Activated naive CD4-positive, alpha-beta T cell treated with anti-CD3 and anti-CD28 coated beads, Interleukin-2, amount 10 ng/mL, durations not matched to agents 7 days and 5 days (primary cell): ENCODE measurements around the gene CCDC102A.

ENCODE experiments used
- CTCF ChIA-PET: fragments of 350-600 bp; sonication (Branson Sonifier 250); formaldehyde crosslinking; loops from one replicate; lab custom pipeline; 2021; ENCODE audit warnings: antibody characterized with exemption; lab: Charles Lee
- DNase-seq: peaks from one replicate; pipeline ENCODE4 v3.0.0-alpha.2; 2020
- H3K27ac Mint-ChIP-seq: one replicate; pipeline ENCODE4 v1.8.0; 2021; ENCODE audit warnings: mild to moderate bottlenecking, moderate library complexity, mixed read lengths
- H3K27me3 Mint-ChIP-seq: one replicate; pipeline ENCODE4 v1.8.0; 2021; ENCODE audit warnings: mild to moderate bottlenecking, mixed read lengths
- H3K36me3 Mint-ChIP-seq: one replicate; pipeline ENCODE4 v1.8.0; 2021; ENCODE audit warnings: mixed read lengths
- H3K4me1 Mint-ChIP-seq: one replicate; pipeline ENCODE4 v1.8.0; 2021; ENCODE audit warnings: mixed read lengths
- H3K4me3 Mint-ChIP-seq: one replicate; pipeline ENCODE4 v1.8.0; 2021; ENCODE audit warnings: mild to moderate bottlenecking, moderate library complexity, mixed read lengths
- H3K9me3 Mint-ChIP-seq: one replicate; pipeline ENCODE4 v1.8.0; 2021; ENCODE audit warnings: mixed read lengths

Gene CCDC102A

DNA sequence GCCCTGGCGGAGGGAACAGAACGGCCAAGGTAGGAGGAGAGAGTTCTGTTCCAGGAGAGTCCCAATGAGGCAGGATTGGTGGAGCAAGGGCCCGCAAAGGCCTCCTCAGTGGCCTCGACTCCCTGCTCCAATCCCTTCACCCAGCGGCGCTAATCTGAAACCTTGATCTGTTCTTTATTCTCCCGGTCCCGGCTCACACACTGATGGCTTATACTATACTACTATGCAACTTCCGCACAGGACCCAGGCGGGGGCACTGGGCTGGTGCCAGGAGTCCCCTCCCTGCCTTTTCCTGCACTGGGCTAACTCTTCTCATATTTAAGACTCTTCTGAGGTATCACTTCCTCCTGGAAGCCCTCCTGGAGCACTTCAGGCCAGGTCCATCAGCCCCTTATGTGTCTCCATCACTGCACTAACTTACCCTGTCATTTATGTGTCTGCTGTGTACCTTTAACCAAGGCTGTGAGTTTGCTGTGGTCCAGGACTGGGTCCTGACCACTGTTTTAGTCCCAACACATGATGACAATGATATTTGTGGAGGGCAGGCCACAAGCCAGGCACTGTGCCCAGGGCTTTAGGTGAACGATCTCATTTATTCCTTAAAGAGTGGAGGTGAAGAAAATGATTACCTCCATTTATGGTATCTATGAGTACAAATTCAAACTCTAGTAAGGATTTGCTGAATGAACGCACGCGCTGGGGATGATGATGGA, 6.8 kb downstream of the CCDC102A start:
- peaks cover 8% of the 10 kb centered on the region for H3K36me3 Mint-ChIP-seq

DNA sequence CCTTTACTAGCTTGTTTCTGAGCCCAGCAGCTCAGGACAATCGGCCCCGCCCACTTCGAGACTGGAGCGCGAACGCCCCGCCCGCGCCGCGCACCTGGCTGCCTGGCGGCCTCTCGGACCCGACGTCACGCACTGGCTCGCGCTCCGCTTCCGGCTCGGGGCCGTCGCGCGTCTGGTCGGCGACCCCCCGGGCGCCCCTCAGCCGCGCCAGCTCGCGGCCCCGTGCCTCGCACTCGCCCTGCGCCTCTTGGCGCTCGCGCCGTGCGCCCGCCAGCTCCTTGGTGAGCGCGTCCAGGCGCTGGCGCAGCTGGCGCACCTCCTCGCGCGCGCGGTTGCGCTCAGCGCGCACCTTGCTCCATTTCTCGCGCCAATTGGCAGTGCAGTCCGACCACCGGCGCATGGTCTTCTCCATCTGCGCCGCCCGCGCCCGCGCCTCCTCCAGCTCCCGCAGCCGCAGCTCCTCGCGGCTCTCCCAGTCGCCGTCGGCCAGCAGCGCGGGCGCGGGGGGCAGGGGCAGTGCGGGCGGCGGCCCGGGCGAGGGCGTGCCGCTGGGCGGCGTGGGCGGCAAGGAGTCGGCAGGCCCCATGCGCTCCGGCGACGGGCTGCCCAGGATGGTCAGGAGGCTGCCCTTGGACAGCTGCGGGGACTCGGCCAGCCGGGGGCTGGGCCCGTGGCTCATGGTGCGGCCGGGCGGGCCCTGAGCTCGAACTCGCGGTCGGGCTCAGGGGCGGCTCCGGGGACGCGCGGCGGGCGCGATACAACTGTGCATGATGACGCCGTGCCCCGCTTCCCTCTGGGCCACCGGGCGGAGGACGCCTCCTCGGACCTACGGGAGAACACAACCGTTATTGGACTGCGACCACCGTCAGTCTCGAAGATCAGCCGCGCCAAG, 7.6 kb downstream of the CCDC102A start:
- DNase-seq = no peak
- Mint-ChIP-seq H3K4me3 (peak overlapping the region; percentile 58), H3K9me3 (no peaks in the 10 kb centered on the region), H3K27ac (peak overlapping the region; percentile 95), H3K4me1 (peaks cover 50% of the 10 kb centered on the region), H3K27me3 (no peaks in the 10 kb centered on the region), H3K36me3 (peaks cover 8% of the 10 kb centered on the region)
- CTCF ChIA-PET = interaction anchor here (1.1 to 1.6 kb wide), 3 partner anchors 9 to 108 kb away, joined by 4 to 8 read pairs (median 6); no protein-coding TSS in a partner anchor

More for the DNA sequence above, 6.8 kb downstream of the CCDC102A start:
- Mint-ChIP-seq H3K27me3 (no peaks in the 10 kb centered on the region), H3K27ac (peak overlapping the region; percentile 95), H3K9me3 (no peaks in the 10 kb centered on the region), H3K4me1 (peaks cover 58% of the 10 kb centered on the region), H3K4me3 (peak overlapping the region; percentile 58)
- DNase-seq = no peak
- CTCF ChIA-PET = interaction anchor here (1.6 to 3.0 kb wide), 2 partner anchors 10 to 109 kb away, joined by 4 to 19 read pairs; no protein-coding TSS in a partner anchor

DNA sequence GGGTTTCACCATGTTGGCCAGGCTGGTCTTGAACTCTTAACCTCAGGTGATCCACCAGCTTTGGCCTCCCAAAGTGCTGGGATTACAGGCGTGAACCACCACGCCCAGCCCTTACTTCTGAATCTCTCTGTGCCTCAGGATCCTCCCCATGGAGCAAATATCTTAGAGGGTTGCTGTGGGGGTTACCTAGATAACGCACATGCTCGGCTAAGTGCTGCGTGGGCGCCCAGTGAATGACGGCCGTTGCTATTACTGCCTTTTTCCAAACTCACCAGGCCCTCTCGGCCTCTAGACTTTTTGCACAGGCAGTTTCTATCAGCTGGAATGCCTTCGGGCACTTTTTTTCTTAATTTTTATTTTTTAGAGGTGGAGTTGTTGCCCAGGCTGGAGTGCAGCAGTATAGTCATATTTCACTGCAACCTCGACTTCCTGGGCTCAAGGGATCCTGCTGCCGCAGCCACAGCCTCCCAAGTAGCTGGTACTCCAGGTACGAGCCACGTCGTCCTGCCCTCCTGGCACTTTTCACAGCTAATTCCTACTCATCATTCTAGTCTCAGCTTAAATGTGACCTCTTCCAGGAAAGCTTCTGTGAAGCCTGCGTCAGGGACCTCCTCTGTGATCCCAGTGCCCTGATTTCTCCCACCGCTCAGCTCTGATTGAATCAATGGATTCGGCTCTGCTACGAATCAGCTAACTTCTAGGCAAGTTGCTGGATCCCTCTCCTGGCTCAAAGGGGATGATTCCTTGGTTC, 8.6 kb downstream of the CCDC102A start:
- no peaks in the 10 kb centered on the region for H3K9me3 Mint-ChIP-seq
- peaks cover 8% of the 10 kb centered on the region for H3K36me3 Mint-ChIP-seq
- DNase-seq = no peak
- peak overlapping the region; percentile 56 for H3K27ac Mint-ChIP-seq
- H3K27me3 Mint-ChIP-seq = no peaks in the 10 kb centered on the region
- H3K4me3 Mint-ChIP-seq = no peak overlapping the region
- CTCF ChIA-PET = interaction anchor here (0.9 to 1.6 kb wide), 5 partner anchors 7 to 122 kb away, joined by 3 to 8 read pairs (median 6); no protein-coding TSS in a partner anchor
- peaks cover 46% of the 10 kb centered on the region for H3K4me1 Mint-ChIP-seq

DNA sequence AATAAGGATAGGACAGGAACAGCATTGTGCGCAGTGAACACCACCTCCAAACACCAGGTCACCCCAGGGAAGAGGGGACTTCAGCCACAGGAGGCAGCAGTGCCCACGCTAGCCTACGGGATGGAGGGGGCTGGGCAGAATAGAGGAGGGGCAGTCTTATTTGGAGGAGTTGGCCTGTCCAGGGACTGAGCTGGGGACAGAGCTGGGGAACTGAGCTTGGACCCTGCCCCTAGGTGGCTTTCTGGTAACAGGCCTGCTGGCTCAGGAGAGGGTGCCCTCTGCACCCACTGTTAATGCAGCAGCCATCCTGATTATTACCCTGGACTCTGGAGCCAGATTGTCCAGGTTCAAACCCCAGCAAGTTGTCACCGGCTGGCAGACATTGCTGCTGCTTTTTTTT, 9.3 kb downstream of the CCDC102A start:
- no peak for DNase-seq
- H3K4me1 Mint-ChIP-seq = peaks cover 40% of the 10 kb centered on the region
- H3K27ac Mint-ChIP-seq = no peak overlapping the region
- no peak overlapping the region for H3K4me3 Mint-ChIP-seq
- H3K36me3 Mint-ChIP-seq = peaks cover 8% of the 10 kb centered on the region
- H3K9me3 Mint-ChIP-seq = no peaks in the 10 kb centered on the region
- no peaks in the 10 kb centered on the region for H3K27me3 Mint-ChIP-seq
- CTCF ChIA-PET = interaction anchor here (0.5 to 1.6 kb wide), 4 partner anchors 8 to 123 kb away, joined by 3 to 7 read pairs (median 4); no protein-coding TSS in a partner anchor

DNA sequence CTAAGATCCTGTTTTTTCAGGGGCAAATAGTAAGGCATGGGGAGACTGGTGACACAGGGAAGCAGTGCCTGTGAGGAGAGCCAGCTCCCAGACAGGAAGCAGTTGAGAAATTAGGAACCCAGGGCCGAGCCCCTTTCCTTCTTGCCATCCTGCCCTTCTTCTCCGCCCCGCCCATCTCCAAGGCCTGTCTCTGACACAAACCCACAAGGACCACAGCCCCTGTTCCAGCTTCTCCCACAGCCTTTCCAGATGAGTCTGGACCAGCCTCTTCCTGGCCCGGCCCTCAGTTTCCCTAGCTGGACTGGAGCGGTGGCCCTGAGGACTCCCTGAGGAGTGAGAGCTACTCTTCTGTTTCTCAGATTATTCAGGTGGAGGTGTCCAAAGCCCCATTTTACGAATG, 9.9 kb downstream of the CCDC102A start:
- CTCF ChIA-PET = interaction anchor here (0.5 to 1.6 kb wide), 5 partner anchors 9 to 225 kb away, joined by 3 to 7 read pairs (median 3); no protein-coding TSS in a partner anchor

DNA sequence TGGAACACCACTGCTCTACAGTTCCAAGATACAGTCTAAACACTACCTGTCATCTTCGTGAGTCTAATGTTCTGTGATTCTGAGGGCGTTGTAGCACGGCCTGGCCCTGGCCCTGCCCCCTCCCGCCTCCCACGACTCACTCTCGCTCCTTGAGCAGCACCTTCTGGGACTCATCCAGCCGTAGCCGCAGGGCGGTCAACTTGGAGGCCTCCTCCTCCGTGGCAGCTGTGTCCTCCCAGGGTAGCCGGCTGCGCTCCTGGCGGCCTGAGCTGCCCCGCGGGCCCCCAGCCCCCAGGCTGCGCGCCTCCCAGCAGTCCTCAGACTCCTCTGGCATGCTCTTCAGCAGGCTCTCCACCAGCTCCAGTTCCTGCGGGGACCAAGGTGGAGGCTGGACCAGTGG, 10.6 kb downstream of the CCDC102A start:
- no peak for DNase-seq
- Mint-ChIP-seq H3K4me3 (no peak overlapping the region), H3K36me3 (peaks cover 8% of the 10 kb centered on the region), H3K27ac (no peak overlapping the region), H3K4me1 (peaks cover 28% of the 10 kb centered on the region), H3K27me3 (no peaks in the 10 kb centered on the region), H3K9me3 (no peaks in the 10 kb centered on the region)
- CTCF ChIA-PET = interaction anchor here (1.0 to 4.2 kb wide), 4 partner anchors 9 to 224 kb away, joined by 3 to 25 read pairs (median 6); no protein-coding TSS in a partner anchor

More for the DNA sequence above, 9.9 kb downstream of the CCDC102A start:
- Mint-ChIP-seq H3K9me3 (no peaks in the 10 kb centered on the region), H3K27ac (no peak overlapping the region), H3K27me3 (no peaks in the 10 kb centered on the region), H3K4me1 (peaks cover 35% of the 10 kb centered on the region), H3K4me3 (no peak overlapping the region), H3K36me3 (peaks cover 8% of the 10 kb centered on the region)
- DNase-seq = no peak

DNA sequence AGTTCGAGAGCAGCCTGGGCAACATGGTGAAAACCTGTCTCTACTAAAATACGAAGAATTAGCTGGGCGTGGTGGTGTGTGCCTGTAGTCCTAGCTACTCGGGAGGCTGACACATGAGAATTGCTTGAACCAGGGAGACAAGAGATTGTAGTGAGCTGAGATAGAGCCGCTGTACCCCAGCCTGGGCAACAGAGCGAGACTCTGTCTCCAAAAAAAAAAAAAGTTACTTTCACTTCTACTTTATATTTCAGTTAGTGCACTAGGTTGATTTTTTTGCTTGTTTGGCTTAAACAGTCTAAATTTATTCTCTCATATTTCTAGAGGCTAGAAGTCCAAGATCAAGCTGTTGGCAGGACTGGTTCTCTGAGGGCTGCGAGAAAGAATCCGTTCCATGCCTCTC, 13.4 kb downstream of the CCDC102A start:
- no peak for DNase-seq
- Mint-ChIP-seq H3K4me1 (peaks cover 8% of the 10 kb centered on the region), H3K36me3 (peaks cover 4% of the 10 kb centered on the region), H3K9me3 (no peaks in the 10 kb centered on the region), H3K27me3 (no peaks in the 10 kb centered on the region), H3K27ac (no peak overlapping the region), H3K4me3 (no peak overlapping the region)
- CTCF ChIA-PET = interaction anchor here (0.9 to 4.2 kb wide), 7 partner anchors 9 to 105 kb away, joined by 3 to 25 read pairs (median 4); no protein-coding TSS in a partner anchor

DNA sequence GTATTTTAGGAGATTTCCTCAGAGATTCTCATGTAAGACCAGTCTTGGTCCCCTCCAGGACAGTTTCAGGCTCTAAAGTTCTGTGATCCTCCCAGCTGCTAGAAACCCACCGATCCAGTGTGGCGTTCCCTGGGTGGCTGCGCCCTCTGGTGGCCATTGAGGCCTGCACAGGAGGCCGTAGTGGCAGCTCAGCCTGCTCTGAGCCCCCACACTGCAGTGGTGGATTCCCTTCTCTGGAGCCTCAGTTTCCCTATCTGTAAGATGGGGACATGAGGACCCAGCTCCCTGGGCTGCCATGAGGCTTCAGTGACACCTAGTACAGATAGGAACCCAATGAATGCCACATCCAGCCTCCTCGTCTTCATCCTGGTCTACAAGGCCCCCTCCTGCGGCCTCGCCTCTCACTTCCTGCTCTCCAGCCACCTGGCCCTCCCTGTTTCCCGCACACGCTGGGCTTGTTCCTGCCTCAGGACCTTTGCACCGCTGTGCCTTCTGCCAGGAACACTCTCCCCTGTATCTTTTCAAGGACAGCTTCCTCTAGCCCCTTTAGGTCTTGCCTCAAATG, 16.5 kb downstream of the CCDC102A start:
- Mint-ChIP-seq H3K27me3 (no peaks in the 10 kb centered on the region), H3K4me1 (peaks cover 7% of the 10 kb centered on the region), H3K36me3 (peaks cover 3% of the 10 kb centered on the region), H3K4me3 (no peak overlapping the region), H3K9me3 (no peaks in the 10 kb centered on the region), H3K27ac (no peak overlapping the region)
- peak; percentile 86 for DNase-seq
- CTCF ChIA-PET = interaction anchor here (0.6 to 5.3 kb wide), 30 partner anchors 8 to 343 kb away, joined by 3 to 94 read pairs (median 8); partner anchors contain the start of genes ADGRG5, CCDC102A, CIAPIN1 and COQ9

DNA sequence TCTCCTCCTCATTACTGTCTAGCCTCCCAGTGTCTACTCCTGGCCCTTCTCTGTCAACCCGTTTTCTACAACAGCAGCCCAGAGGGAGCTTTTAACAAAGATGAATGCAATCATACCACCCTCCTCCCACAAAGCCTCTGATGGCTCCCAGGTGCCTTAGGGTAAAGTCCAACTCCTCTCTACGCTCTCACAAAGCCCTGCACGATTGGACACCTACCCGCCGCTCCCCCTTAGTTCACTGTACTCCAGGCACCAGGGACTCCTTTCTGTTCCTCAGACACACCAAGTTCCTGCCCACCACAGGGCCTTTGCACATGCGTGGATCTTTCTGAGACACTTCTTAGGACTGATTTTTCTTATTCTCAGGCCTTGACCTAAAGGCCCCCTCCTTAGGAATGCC, 17.4 kb downstream of the CCDC102A start:
- H3K4me1 Mint-ChIP-seq = peaks cover 7% of the 10 kb centered on the region
- H3K4me3 Mint-ChIP-seq = no peak overlapping the region
- no peak for DNase-seq
- H3K9me3 Mint-ChIP-seq = no peaks in the 10 kb centered on the region
- CTCF ChIA-PET = interaction anchor here (1.4 to 5.3 kb wide), 16 partner anchors 11 to 218 kb away, joined by 3 to 94 read pairs (median 14); partner anchors contain the start of genes ADGRG5, DOK4 and POLR2C
- no peaks in the 10 kb centered on the region for H3K27me3 Mint-ChIP-seq
- H3K27ac Mint-ChIP-seq = no peak overlapping the region
- H3K36me3 Mint-ChIP-seq = peaks cover 3% of the 10 kb centered on the region

DNA sequence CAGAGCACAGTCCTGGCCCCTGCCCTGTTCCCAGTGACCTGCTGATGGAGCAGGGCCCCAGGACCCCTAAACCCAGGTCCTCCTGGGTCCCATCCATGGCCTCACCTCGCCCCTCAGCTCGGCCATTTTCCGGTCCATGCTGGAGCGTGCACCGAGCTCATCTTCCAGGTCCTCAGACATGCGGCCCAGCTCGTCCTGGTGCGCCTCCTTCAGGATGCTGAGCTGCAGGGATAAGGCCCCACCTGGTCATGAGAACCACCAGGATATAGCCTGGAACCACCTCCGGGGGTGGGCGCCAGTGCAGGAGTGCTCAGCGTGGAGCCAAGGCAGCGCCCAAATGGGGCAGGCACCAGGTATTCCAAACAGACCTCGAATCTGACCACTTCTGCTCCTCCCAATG, 17.9 kb downstream of the CCDC102A start:
- peaks cover 7% of the 10 kb centered on the region for H3K4me1 Mint-ChIP-seq
- DNase-seq = no peak
- CTCF ChIA-PET = interaction anchor here (1.4 to 5.3 kb wide), 15 partner anchors 10 to 218 kb away, joined by 3 to 94 read pairs (median 14); partner anchors contain the start of genes ADGRG5, DOK4 and POLR2C
- no peak overlapping the region for H3K27ac Mint-ChIP-seq
- H3K4me3 Mint-ChIP-seq = no peak overlapping the region
- no peaks in the 10 kb centered on the region for H3K27me3 Mint-ChIP-seq
- H3K36me3 Mint-ChIP-seq = peaks cover 3% of the 10 kb centered on the region
- no peaks in the 10 kb centered on the region for H3K9me3 Mint-ChIP-seq

DNA sequence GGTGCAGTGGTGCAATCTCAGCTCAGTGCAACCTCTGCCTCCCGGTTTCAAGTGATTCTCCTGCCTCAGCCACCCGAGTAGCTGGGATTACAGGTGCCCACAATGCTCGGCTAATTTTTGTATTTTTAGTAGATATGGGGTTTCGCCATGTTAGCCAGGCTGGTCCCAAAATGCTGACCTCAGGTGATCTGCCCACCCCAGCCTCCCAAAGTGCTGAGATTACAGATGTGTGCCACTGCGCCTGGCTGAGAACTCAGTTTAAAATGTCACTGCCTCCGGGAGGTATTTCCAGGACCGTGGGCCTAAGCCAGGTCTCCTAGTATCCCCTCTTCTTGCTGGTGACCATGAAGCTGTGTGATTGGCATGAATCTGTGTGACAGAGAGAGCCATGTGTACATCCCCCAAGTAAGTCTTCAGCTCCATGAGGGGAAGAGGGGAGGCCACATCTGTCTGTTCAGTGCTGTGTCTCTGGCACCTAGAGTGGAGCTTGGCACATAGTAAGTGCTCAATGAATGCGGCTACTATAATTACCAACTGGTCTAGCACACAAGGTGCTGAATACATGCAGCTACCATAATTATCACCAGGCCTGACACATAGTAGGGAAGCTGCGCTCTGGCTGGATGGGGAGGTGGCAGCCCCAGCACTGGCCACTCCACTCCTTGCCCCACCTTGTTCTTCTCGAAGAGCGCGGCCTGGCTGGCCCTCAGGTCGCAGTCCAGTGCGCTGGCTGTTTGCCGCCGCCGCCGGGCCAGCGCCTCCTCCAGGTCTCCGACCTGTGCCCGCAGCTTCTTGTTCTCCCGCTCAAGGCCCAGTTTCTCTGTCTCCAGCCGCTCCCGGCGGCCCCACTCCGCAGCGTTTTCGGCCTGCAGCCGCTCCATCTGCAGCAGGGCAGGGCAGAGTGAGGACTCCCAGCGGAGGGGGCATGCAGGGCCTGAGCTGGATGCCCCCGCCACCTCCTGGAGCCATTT, 18.7 kb downstream of the CCDC102A start:
- Mint-ChIP-seq H3K9me3 (no peaks in the 10 kb centered on the region), H3K27ac (no peak overlapping the region)

DNA sequence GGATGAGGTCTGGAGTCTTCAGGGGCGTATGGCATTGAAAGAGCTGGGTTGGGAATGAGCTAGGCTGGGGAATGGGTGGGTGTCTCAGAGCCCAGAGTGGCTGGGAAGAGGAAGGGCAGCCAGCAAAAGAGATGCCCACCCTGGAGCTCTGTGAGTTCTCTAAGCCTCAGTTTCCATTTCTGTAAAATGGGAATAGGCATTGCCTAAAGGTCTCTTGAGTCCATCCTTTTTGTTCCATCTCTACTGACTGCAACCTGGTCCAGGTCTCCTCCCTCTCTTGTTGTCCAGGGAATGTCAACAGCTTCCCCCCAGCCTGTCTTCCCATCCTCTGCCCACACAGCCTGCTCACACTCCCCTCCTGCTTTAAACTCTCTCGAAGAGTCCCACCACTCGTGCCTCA, 19.6 kb downstream of the CCDC102A start:
- CTCF ChIA-PET = interaction anchor here (1.4 to 5.3 kb wide), 7 partner anchors 9 to 98 kb away, joined by 5 to 94 read pairs (median 18); partner anchors contain the start of genes DOK4 and POLR2C
- H3K4me1 Mint-ChIP-seq = no peaks in the 10 kb centered on the region
- peaks cover 3% of the 10 kb centered on the region for H3K36me3 Mint-ChIP-seq
- no peak overlapping the region for H3K27ac Mint-ChIP-seq
- DNase-seq = no peak
- H3K27me3 Mint-ChIP-seq = no peaks in the 10 kb centered on the region
- H3K4me3 Mint-ChIP-seq = no peak overlapping the region
- no peaks in the 10 kb centered on the region for H3K9me3 Mint-ChIP-seq

More for the DNA sequence above, 18.7 kb downstream of the CCDC102A start:
- H3K4me1 Mint-ChIP-seq = peaks cover under 1% of the 10 kb centered on the region
- CTCF ChIA-PET = interaction anchor here (1.4 to 5.3 kb wide), 9 partner anchors 8 to 99 kb away, joined by 5 to 94 read pairs (median 18); partner anchors contain the start of genes DOK4 and POLR2C
- no peak for DNase-seq
- H3K36me3 Mint-ChIP-seq = peaks cover 3% of the 10 kb centered on the region
- H3K27me3 Mint-ChIP-seq = no peaks in the 10 kb centered on the region
- H3K4me3 Mint-ChIP-seq = no peak overlapping the region
